ENCODE measurements around the gene USP48.
"Not testable (repeated sequence)": the region's sequence is repeated elsewhere in the genome, so short reads cannot be mapped to it uniquely, and the experiment has no call there.

Gene USP48

GRCh38 chr1:21782868-21783678, at the start of gene USP48:
TSS of gene USP48 (minus strand) at chr1:21783149. CDS start at chr1:21782957, 192 bp downstream.
- DNase-seq (ENCODE audit: low read depth, low spot score), result peak; percentile 83

- no peak for DNase-seq (ENCODE audit: low read depth, low spot score)
Measured at GRCh38 chr1:21831454-21831970, 48.6 kb upstream of the USP48 start.

GRCh38 chr1:21830792-21831453, 48.0 kb upstream of the USP48 start:
- DNase-seq (ENCODE audit: low read depth, low spot score), result no peak

- no peak for DNase-seq (ENCODE audit: low read depth, low spot score)
Measured at GRCh38 chr1:21829294-21829693, 46.3 kb upstream of the USP48 start.

GRCh38 chr1:21828506-21829210, 45.7 kb upstream of the USP48 start:
- DNase-seq (ENCODE audit: low read depth, low spot score), result no peak

- no peak for DNase-seq (ENCODE audit: low read depth, low spot score)
Measured at GRCh38 chr1:21828075-21828474, 45.1 kb upstream of the USP48 start.

GRCh38 chr1:21827141-21827679, 44.3 kb upstream of the USP48 start:
- DNase-seq (ENCODE audit: low read depth, low spot score), result no peak

GRCh38 chr1:21826694-21827093, 43.7 kb upstream of the USP48 start:
- not testable (repeated sequence) for DNase-seq (ENCODE audit: low read depth, low spot score)

- DNase-seq (ENCODE audit: low read depth, low spot score), result no peak
Measured at GRCh38 chr1:21825393-21825792, 42.4 kb upstream of the USP48 start.

- no peak for DNase-seq (ENCODE audit: low read depth, low spot score)
Measured at GRCh38 chr1:21824926-21825325, 42.0 kb upstream of the USP48 start.

- DNase-seq (ENCODE audit: low read depth, low spot score), result no peak
Measured at GRCh38 chr1:21823980-21824702, 41.2 kb upstream of the USP48 start.

- DNase-seq (ENCODE audit: low read depth, low spot score), result no peak
Measured at GRCh38 chr1:21823206-21823979, 40.4 kb upstream of the USP48 start.

- DNase-seq (ENCODE audit: low read depth, low spot score), result no peak
Measured at GRCh38 chr1:21822349-21822748, 39.4 kb upstream of the USP48 start.

GRCh38 chr1:21821385-21822019, 38.6 kb upstream of the USP48 start:
- DNase-seq (ENCODE audit: low read depth, low spot score), result no peak

- no peak for DNase-seq (ENCODE audit: low read depth, low spot score)
Measured at GRCh38 chr1:21820597-21821232, 37.8 kb upstream of the USP48 start.

GRCh38 chr1:21818656-21819055, 35.7 kb upstream of the USP48 start:
- DNase-seq (ENCODE audit: low read depth, low spot score), result no peak

GRCh38 chr1:21816602-21817302, 33.8 kb upstream of the USP48 start:
- DNase-seq (ENCODE audit: low read depth, low spot score), result peak; percentile 24

GRCh38 chr1:21815724-21816321, 32.9 kb upstream of the USP48 start:
- DNase-seq (ENCODE audit: low read depth, low spot score), result no peak
